ENCODE results near the gene STOX2.

GRCh38 chr4:183971929-183972490 lies 66.9 kb downstream of the STOX2 start:
- TF ChIP-seq CTCF (IDR thresholded peaks at IDR 0.05; ENCODE audit: insufficient read depth, low read length, poor library complexity, severe bottlenecking) (no peak), EZH2phosphoT487 (conservative IDR thresholded peaks at IDR 0.05; ENCODE audit: low read length) (no peak)
